DOHH2 (cell line): ENCODE measurements around the gene USP13.

Experiments
- EZH2phosphoT487 ChIP-seq: fragments of 200-600 bp; sonication (generic); IDR thresholded peaks from 2 replicates; pipeline ENCODE4 v1.6.1; 2017; ENCODE audit warnings: borderline replicate concordance, mild to moderate bottlenecking, antibody characterized with exemption, low read length, moderate library complexity, mixed read lengths
- TF ChIP-seq, protein P1 (sequence below): fragments of 200-600 bp; sonication (generic); IDR thresholded peaks from one replicate; pipeline ENCODE4 v1.5.1; 2014; ENCODE audit warnings: antibody characterized with exemption, mild to moderate bottlenecking, low read depth, low read length; ENCODE audit not compliant: poor library complexity, severe bottlenecking

DNA sequence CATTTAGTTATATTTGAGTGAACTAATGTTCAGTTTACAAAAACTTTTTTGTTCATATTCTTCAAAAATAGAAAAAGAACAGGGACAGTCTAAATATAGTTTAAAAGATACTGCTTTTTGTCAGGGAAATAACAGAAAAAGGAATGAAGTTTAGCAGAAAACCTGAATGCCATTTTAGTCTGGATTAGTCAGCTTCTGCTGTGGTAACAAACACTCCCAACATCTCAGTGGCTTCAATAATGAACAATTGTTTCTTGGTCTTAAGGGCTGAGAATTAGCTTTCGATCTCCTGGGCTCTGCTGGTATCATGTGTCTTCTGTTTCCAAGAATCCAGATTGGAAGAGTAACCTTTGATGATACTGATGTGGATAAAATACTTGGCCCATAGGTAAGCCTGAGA, 12.4 kb upstream of the USP13 start:
- TF ChIP-seq, protein P1, sequence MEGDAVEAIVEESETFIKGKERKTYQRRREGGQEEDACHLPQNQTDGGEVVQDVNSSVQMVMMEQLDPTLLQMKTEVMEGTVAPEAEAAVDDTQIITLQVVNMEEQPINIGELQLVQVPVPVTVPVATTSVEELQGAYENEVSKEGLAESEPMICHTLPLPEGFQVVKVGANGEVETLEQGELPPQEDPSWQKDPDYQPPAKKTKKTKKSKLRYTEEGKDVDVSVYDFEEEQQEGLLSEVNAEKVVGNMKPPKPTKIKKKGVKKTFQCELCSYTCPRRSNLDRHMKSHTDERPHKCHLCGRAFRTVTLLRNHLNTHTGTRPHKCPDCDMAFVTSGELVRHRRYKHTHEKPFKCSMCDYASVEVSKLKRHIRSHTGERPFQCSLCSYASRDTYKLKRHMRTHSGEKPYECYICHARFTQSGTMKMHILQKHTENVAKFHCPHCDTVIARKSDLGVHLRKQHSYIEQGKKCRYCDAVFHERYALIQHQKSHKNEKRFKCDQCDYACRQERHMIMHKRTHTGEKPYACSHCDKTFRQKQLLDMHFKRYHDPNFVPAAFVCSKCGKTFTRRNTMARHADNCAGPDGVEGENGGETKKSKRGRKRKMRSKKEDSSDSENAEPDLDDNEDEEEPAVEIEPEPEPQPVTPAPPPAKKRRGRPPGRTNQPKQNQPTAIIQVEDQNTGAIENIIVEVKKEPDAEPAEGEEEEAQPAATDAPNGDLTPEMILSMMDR: no peak
- no peak for TF ChIP-seq EZH2phosphoT487
